ENCODE results near the gene CYP2R1. TPM values are rescaled to one million over a fixed set of nuclear protein-coding genes. Genes with fewer than 3 reads are reported as not detected.

Gene CYP2R1
- total and polyA plus RNA-seq, 10 of the 15 experiments (the other 5 are each of a cell fraction or from before 2014, with no cell fraction given) = 0.52 to 10.3 (median 6.3) TPM

GRCh38 chr11:14898355-14898754 is 6.3 kb upstream of the CYP2R1 start:
- ChIA-PET CTCF (interaction anchor here (1.8 kb wide), 1 partner anchor 9 kb away, joined by 13 read pairs; no protein-coding TSS in a partner anchor), RAD21 (ENCODE audit: unreplicated experiment) (no interaction called here), SMC1A (ENCODE audit: uncharacterized antibody, unreplicated experiment) (interaction anchor here (0.6 kb wide), 1 partner anchor 42 kb away, joined by 3 read pairs; no protein-coding TSS in a partner anchor), POLR2A (no interaction called here)
- no TSS peak for BruUV-seq (replicated peaks)
- no peak overlapping the region for H3K4me3 ChIP-seq
- H3K9ac ChIP-seq (ENCODE audit: control insufficient read depth, insufficient read depth, low read length) = no peak overlapping the region
- H3K4me2 ChIP-seq (ENCODE audit: control insufficient read depth, insufficient read depth) = no peak overlapping the region
- intact Hi-C loops (cut with micrococcal nuclease; ENCODE audit: unreplicated experiment) (no loop called here), in situ Hi-C loops (cut with MboI) (no loop called here)
- no peak for ATAC-seq
- H3K27ac ChIP-seq (ENCODE audit: control insufficient read depth, insufficient read depth) = no peak overlapping the region
- TF ChIP-seq CHD4 (IDR thresholded peaks at IDR 0.05) (no peak), CBX3 (IDR thresholded peaks at IDR 0.05; ENCODE audit: borderline replicate concordance, low read depth) (no peak), ZNF207 (IDR thresholded peaks at IDR 0.05; ENCODE audit: borderline replicate concordance) (no peak), USF1 (IDR thresholded peaks at IDR 0.05; ENCODE audit: borderline replicate concordance, extremely low read length, insufficient read depth, low read depth, low read length) (no peak), RB1 (IDR thresholded peaks at IDR 0.05; ENCODE audit: borderline replicate concordance) (no peak), CREB1 (IDR thresholded peaks at IDR 0.05; ENCODE audit: low read depth) (no peak), HDAC6 (IDR thresholded peaks at IDR 0.05; ENCODE audit: unreplicated experiment) (no peak), NFYB (IDR thresholded peaks at IDR 0.05; ENCODE audit: insufficient read depth, low read depth, low read length) (no peak), CHD1 (IDR thresholded peaks at IDR 0.05; ENCODE audit: low read depth, low read length) (no peak), ATF7 (IDR thresholded peaks at IDR 0.05; ENCODE audit: low read depth) (no peak), CREM (IDR thresholded peaks at IDR 0.05; ENCODE audit: low read depth) (no peak), ETV6 (conservative IDR thresholded peaks at IDR 0.05 in 1 of 2, IDR thresholded peaks at IDR 0.05 in 1 of 2; ENCODE audit: borderline replicate concordance in 1 of 2, low read depth in 1 of 2) (no peak), PKNOX1 (IDR thresholded peaks at IDR 0.05) (no peak), E2F4 (IDR thresholded peaks at IDR 0.05; ENCODE audit: low read depth, low read length) (no peak), YBX1 (IDR thresholded peaks at IDR 0.05) (no peak), MEF2A (IDR thresholded peaks at IDR 0.05; ENCODE audit: insufficient read depth, low read depth, low read length) (no peak), USF2 (IDR thresholded peaks at IDR 0.05; ENCODE audit: borderline replicate concordance, low read depth, low read length) (no peak), NFXL1 (IDR thresholded peaks at IDR 0.05; ENCODE audit: borderline replicate concordance) (no peak), POU2F2 (IDR thresholded peaks at IDR 0.05; ENCODE audit: borderline replicate concordance, low read depth, low read length) (no peak), MTA2 (IDR thresholded peaks at IDR 0.05; ENCODE audit: low read depth) (no peak)
- no peaks in the 10 kb centered on the region for H3K36me3 ChIP-seq (ENCODE audit: control insufficient read depth in 2 of 2, insufficient read depth in 2 of 2, low read length in 1 of 2)
- WGBS (ENCODE audit: insufficient coverage, insufficient replicate concordance, low lambda C conversion rate, missing lambda C conversion rate) = 93% methylated on average over 3 of the region's 3 CpGs
- DNase-seq (ENCODE audit: low read depth, low spot score) = no peak
- H4K20me1 ChIP-seq (ENCODE audit: control insufficient read depth, insufficient read depth) = no peaks in the 10 kb centered on the region
- no peaks in the 10 kb centered on the region for H3K4me1 ChIP-seq (ENCODE audit: control insufficient read depth, insufficient read depth, low read length)
- H3K27me3 ChIP-seq (replicated peaks in 1 of 2; ENCODE audit: control insufficient read depth in 2 of 2, insufficient read depth in 2 of 2, low read length in 1 of 2) = no peaks in the 10 kb centered on the region
- H3K9me3 ChIP-seq (replicated peaks; ENCODE audit: control insufficient read depth, insufficient read depth, low read length) = no peaks in the 10 kb centered on the region
- no peak for FAIRE-seq
- H2AFZ ChIP-seq (ENCODE audit: control insufficient read depth, low read depth, low read length) = no peak overlapping the region
- H3K79me2 ChIP-seq (ENCODE audit: control insufficient read depth, insufficient read depth, low read length) = no peaks in the 10 kb centered on the region

All from GM12878 (cell line).